ENCODE data around the gene TSACC.

DNA sequence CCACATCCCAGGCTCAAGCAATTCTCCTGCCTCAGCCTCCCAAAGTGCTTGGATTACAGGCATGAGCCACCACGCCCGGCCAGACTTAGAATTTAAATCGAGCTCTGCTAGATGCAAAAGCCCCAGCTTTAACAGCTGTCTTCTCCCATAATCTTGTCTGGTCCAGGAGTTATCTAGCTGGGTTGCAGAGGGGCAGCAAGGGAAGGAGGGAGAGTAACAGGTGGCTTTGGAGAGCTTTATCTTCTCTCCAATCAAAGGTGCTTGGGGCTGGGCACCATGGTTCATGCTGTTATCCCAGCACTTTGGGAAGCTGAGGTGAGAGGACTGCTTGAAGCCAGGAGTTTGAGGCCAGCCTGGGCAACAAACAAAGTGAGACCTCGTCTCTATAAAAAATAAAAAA lies 34.5 kb downstream of the TSACC start:
- TF ChIP-seq ASH2L (IDR thresholded peaks at IDR 0.05; ENCODE audit: borderline replicate concordance, low read depth) (no peak), HDGF (IDR thresholded peaks at IDR 0.05) (no peak), EZH2 (IDR thresholded peaks at IDR 0.05; ENCODE audit: borderline replicate concordance, control insufficient read depth, low read depth, low read length) (no peak), SMAD1 (IDR thresholded peaks at IDR 0.05; ENCODE audit: low read depth, partially characterized antibody) (no peak), FOS (IDR thresholded peaks at IDR 0.05; ENCODE audit: borderline replicate concordance, extremely low read depth, insufficient read length) (no peak), PML (IDR thresholded peaks at IDR 0.05; ENCODE audit: low read length) (no peak), POLR2A (IDR thresholded peaks at IDR 0.05; ENCODE audit: low read depth, low read length) (no peak), RFX5 (IDR thresholded peaks at IDR 0.05; ENCODE audit: low read depth, low read length) (no peak)
- TF ChIP-seq, protein P1, sequence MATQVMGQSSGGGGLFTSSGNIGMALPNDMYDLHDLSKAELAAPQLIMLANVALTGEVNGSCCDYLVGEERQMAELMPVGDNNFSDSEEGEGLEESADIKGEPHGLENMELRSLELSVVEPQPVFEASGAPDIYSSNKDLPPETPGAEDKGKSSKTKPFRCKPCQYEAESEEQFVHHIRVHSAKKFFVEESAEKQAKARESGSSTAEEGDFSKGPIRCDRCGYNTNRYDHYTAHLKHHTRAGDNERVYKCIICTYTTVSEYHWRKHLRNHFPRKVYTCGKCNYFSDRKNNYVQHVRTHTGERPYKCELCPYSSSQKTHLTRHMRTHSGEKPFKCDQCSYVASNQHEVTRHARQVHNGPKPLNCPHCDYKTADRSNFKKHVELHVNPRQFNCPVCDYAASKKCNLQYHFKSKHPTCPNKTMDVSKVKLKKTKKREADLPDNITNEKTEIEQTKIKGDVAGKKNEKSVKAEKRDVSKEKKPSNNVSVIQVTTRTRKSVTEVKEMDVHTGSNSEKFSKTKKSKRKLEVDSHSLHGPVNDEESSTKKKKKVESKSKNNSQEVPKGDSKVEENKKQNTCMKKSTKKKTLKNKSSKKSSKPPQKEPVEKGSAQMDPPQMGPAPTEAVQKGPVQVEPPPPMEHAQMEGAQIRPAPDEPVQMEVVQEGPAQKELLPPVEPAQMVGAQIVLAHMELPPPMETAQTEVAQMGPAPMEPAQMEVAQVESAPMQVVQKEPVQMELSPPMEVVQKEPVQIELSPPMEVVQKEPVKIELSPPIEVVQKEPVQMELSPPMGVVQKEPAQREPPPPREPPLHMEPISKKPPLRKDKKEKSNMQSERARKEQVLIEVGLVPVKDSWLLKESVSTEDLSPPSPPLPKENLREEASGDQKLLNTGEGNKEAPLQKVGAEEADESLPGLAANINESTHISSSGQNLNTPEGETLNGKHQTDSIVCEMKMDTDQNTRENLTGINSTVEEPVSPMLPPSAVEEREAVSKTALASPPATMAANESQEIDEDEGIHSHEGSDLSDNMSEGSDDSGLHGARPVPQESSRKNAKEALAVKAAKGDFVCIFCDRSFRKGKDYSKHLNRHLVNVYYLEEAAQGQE (IDR thresholded peaks at IDR 0.05; ENCODE audit: low read depth, low read length): no peak
- TF ChIP-seq, protein P2, sequence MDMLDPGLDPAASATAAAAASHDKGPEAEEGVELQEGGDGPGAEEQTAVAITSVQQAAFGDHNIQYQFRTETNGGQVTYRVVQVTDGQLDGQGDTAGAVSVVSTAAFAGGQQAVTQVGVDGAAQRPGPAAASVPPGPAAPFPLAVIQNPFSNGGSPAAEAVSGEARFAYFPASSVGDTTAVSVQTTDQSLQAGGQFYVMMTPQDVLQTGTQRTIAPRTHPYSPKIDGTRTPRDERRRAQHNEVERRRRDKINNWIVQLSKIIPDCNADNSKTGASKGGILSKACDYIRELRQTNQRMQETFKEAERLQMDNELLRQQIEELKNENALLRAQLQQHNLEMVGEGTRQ (IDR thresholded peaks at IDR 0.05; ENCODE audit: borderline replicate concordance, low read depth, low read length): no peak
- TF ChIP-seq, protein P3, sequence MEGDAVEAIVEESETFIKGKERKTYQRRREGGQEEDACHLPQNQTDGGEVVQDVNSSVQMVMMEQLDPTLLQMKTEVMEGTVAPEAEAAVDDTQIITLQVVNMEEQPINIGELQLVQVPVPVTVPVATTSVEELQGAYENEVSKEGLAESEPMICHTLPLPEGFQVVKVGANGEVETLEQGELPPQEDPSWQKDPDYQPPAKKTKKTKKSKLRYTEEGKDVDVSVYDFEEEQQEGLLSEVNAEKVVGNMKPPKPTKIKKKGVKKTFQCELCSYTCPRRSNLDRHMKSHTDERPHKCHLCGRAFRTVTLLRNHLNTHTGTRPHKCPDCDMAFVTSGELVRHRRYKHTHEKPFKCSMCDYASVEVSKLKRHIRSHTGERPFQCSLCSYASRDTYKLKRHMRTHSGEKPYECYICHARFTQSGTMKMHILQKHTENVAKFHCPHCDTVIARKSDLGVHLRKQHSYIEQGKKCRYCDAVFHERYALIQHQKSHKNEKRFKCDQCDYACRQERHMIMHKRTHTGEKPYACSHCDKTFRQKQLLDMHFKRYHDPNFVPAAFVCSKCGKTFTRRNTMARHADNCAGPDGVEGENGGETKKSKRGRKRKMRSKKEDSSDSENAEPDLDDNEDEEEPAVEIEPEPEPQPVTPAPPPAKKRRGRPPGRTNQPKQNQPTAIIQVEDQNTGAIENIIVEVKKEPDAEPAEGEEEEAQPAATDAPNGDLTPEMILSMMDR (IDR thresholded peaks at IDR 0.05 in 2 of 3, conservative IDR thresholded peaks at IDR 0.05 in 1 of 3; ENCODE audit: control insufficient read depth in 2 of 3, extremely low read depth in 1 of 3, insufficient read depth in 1 of 3, low read depth in 3 of 3, low read length in 3 of 3): no peak
- TF ChIP-seq, protein P4, sequence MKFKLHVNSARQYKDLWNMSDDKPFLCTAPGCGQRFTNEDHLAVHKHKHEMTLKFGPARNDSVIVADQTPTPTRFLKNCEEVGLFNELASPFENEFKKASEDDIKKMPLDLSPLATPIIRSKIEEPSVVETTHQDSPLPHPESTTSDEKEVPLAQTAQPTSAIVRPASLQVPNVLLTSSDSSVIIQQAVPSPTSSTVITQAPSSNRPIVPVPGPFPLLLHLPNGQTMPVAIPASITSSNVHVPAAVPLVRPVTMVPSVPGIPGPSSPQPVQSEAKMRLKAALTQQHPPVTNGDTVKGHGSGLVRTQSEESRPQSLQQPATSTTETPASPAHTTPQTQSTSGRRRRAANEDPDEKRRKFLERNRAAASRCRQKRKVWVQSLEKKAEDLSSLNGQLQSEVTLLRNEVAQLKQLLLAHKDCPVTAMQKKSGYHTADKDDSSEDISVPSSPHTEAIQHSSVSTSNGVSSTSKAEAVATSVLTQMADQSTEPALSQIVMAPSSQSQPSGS (IDR thresholded peaks at IDR 0.05; ENCODE audit: low read length): no peak
- TF ChIP-seq, protein P5, sequence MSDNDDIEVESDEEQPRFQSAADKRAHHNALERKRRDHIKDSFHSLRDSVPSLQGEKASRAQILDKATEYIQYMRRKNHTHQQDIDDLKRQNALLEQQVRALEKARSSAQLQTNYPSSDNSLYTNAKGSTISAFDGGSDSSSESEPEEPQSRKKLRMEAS (IDR thresholded peaks at IDR 0.05; ENCODE audit: low read depth, low read length): no peak

Measured in GM12878 (cell line).